Uterus (tissue), 2 donors: ENCODE results near the gene TSKS.

Source experiments
- CTCF ChIP-seq, 4 experiments: fragments of 200-600 bp in 2 of 4; fragments of 450-650 bp in 2 of 4; sonication (generic) in 2 of 4; IDR thresholded peaks; one replicate each; pipeline ENCODE4 v1.5.1; 2016 to 2019; ENCODE audit warnings: antibody characterized with exemption in 4 of 4, mild to moderate bottlenecking in 2 of 4, moderate library complexity in 1 of 4
- POLR2A ChIP-seq, 2 donors: fragments of 450-650 bp; IDR thresholded peaks; one replicate each; pipeline ENCODE4 v1.6.1; 2016; ENCODE audit warnings: antibody characterized with exemption in 2 of 2, mild to moderate bottlenecking in 1 of 2, moderate library complexity in 1 of 2

DNA sequence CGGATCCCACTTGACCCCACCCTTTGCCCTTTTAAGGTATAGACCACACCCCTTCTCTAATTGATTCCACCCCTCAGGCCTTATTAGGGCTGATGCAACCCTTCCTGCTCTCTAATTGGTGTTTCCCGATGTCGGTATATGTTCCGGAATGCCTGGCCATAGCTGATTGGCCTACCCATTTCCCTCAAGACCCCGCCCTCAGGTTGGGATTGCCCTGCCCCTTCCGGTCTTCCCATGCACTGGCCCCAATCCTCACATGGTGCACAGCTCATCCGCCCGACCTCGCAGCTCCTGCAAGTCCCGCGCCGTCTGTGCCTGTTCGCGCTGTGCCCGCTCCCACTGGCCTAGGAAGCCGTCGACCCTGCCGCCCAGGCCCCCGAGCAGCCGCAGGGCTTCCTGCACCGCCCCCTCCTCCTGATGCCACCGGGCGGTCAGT, 18.1 kb downstream of the TSKS start:
- TF ChIP-seq POLR2A (IDR thresholded peaks at IDR 0.05) (no peak), CTCF (IDR thresholded peaks at IDR 0.05) (no peak)
